GOT3 (cell line): ENCODE results near the gene MYZAP.

ENCODE experiments used
- DNase-seq: peaks from one replicate; lab custom pipeline; 2025; ENCODE audit warnings: mixed read lengths; lab: John Stamatoyannopoulos, UW

Gene MYZAP, protein sequence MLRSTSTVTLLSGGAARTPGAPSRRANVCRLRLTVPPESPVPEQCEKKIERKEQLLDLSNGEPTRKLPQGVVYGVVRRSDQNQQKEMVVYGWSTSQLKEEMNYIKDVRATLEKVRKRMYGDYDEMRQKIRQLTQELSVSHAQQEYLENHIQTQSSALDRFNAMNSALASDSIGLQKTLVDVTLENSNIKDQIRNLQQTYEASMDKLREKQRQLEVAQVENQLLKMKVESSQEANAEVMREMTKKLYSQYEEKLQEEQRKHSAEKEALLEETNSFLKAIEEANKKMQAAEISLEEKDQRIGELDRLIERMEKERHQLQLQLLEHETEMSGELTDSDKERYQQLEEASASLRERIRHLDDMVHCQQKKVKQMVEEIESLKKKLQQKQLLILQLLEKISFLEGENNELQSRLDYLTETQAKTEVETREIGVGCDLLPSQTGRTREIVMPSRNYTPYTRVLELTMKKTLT

DNA sequence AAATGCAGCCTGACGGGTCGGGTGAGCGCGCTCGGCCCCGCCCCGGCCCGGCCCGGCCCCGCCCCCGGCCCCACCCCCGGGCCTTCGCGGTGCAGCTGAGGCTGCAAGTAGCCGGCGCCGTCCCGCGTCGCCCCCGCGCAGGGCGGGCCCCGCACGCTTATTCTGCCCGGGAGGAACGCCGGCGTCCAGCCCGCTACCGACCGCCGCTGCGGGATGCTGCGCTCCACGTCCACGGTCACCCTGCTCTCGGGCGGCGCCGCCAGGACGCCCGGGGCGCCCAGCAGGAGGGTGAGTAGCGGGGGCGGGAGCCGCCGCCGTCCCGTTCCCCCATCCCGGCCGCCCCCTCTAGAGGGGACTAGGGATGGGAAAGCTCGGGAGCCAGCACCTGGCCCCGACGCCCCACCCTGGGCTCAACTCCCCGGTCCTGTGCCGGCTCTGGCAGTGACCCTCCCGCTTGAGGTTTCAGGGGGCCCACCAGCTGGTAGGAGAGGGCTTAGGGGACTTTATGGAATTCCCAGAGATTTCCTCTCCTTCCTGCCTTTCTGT is at the start of gene MYZAP:
TSS of gene MYZAP (plus strand) at position 83 of the 546 bp plus-strand sequence. CDS start at position 214, 131 bp downstream.
- DNase-seq, result no peak

DNA sequence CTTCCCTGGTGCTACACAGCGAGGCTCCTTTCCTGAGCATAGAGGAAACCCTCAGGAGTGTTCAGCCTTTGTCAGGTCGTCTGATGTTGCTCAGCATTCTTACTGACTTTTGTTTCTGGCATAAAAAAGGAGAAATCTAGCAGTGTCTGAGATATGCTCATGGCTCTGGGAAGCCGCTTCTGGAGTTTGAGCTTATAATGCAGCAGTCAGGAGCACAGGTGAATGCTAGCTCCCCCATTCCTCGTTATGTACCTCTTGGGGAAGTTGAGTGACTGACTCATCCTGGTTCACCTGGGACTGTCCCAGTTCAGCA is 49.2 kb upstream of the MYZAP start:
- DNase-seq, result no peak

DNA sequence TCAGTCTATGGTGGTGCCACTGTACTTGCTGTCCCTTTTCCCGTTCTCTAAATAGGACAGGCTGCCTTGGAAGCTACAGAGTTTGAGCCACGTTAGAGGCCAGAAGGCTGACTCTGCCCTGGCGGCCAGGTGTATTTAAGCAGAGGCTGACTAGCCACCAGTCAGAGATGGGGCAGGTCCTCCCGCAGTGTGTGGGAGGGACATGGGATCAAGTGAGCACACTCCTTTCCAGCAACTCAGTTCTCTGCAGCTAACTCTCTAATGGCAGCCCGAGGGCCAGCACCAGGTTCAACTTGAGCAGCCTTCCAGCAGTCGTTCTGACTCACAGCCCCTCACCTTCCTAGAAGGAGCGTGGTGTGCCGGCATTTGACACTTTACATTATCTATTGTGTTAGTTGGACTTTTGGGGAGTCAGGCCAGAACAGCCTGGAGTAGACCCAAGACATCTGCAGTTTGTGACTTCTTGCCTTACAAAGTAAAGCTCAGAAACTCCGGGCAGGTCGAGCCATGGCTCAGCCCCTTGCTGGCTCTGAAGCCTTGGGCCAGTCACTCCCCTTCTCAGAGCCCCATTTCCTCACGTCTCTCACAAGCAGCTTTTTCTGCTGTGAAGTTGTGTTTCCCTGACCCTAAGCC is 46.7 kb upstream of the MYZAP start:
- no peak for DNase-seq

DNA sequence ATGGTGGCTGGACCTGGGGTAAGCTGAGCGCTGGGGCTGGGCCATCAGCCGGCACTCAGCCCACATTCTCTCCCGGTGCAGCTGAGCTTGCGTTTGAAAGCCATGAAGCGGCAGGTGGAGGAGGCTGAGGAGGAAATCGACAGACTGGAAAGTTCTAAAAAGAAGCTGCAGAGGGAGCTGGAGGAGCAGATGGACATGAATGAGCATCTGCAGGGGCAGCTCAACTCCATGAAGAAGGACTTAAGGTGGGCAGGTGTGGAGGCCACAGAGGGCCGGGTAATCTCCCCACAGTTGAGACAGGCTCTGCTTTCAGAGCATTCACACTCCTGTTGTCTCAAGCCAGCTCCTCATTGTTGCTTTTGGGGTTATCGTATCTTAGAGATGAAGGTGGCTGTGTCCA is 45.7 kb upstream of the MYZAP start:
- no peak for DNase-seq

DNA sequence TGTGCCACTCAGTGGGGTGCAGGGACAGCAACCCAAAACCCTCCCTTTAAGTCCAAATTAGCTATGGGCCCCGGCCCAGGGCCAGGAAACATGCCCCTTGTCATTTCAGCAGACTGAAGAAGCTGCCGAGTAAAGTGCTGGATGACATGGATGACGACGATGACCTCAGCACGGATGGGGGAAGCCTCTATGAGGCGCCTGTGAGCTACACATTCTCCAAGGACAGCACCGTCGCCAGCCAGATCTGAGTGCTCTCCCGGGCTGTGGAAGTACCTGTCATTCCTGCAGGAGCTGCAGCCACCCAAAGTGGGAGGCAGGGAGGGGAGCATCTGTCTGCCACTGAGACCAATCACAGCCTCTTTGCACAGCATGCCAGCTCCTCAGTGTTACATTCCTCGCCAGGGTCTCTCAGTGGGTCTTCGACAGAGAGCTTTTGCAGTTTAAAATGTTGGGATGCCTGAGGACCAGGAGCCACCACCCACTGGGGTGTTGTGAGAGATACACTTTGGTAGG is 44.4 kb upstream of the MYZAP start:
- DNase-seq, result no peak

DNA sequence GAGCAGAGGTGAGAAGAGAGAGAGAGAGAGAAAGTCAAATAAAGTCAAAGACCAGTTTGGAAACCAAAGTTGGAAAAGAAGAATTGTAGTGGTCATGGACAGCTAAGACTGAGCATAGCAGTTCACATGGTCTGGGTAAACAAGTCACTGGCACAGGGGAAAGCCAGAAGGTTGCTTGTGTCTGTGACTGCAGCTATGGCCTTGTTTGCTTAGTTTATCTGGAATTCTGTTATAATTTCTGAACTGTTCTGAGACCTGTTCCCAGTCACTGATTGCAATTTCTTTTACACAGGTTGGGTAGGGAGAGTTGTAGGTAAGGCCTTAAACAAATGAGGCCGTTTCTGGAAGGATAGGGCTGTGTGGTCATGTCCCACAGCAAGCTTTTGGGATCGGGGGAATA is 43.4 kb upstream of the MYZAP start:
- DNase-seq, result no peak

DNA sequence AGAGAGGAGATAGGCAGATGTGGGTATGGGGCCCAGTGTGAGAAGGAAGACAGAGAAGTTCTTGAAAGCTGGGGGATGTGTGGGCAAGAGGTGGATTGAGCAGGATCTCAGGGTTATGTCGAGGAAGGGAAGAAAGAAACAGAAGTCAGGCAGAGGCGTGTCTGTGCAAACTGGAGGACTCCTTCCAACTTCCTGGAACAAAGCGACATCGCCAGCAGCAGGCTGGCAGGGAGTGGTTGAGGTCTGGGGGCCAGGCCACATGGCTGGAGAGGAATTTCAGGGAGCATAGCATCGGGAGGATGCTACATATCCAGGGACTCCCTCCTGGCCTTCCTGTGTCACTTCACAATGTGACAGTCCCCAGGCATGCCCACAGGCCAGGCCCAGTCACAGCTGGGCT is 42.9 kb upstream of the MYZAP start:
- DNase-seq, result no peak

DNA sequence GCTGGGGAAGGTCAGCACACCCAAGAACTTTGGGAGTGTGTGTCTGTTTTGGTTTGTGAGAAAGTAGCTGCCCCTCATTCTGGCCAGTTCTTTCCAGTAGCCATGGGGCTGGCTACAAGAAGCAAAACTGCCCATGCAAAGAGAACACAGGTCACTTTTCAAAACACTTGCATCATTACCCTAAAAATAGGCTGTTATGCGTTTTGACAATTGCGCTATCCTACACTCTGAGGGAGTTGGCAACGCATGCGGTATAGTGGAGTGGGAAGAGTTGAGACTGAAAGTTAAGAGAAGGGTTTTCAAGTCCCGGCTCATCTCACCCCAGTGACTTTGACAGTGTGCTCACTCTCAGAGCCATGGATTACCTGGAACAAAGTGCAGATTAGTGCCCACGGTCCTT is 41.8 kb upstream of the MYZAP start:
- DNase-seq, result no peak

DNA sequence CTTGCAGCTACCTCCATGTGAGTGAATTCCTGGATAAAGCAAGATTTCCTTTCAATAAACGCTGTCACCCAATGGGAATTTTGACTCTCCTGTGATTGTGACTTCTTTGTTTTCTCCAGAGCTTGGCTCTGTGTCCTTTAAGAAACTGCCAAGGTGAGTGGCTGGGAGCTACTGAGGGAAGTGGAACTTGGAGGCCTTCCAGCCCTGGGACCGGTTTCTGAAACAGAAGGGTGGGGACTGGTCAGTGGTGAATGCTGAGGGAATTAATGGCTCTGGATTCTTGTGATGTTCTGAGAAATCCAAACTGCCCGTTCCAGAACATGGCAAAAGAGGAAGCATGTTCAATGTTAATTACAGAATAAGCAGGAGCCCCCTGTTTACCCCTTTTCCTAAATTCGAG is 41.1 kb upstream of the MYZAP start:
- DNase-seq, result no peak

DNA sequence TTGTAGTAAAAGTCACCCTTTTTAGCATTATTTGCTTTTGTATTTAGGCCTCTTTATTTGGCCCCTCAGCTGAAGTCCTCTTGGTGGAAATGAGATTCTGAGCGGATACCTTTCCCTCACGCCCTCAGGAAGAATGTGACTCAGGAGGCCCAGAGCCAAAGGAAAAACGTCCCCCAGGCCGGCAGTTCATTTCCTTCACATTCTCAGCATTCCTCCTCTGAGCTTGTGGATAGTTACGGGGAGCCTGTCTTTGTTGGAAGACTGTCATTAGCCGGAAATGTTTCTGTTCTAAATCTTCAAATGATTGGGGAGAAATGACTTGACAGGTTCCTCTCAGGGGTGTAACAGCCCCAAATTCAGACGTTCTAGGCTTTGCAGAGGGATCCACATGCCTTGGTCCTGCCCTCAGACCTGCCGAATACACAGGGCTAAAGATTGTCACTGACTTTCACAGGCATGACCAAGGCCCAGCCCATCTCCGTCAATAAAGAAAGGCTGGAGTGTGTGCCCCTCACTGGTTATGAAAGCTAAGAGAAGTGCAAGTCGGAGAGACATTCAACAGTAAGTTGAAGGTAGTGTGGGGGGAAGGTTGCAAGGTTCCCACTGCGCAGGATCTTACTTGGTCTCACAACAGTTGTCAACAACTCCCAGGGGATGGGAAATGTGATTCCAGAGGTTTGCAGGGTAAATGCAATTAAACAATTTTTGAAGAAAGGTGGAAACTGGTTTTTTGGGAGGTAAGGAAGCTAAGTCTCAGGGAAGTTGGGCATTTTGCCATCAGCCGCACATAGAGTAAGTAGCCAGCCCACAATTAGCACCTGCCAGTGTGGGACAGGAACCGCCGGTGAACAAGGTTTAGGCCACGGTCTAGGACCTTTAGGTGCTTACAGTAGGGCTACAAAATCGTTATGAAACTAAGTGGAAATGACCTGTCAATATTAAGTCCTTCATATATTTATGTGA is 39.7 kb upstream of the MYZAP start:
- no peak for DNase-seq

DNA sequence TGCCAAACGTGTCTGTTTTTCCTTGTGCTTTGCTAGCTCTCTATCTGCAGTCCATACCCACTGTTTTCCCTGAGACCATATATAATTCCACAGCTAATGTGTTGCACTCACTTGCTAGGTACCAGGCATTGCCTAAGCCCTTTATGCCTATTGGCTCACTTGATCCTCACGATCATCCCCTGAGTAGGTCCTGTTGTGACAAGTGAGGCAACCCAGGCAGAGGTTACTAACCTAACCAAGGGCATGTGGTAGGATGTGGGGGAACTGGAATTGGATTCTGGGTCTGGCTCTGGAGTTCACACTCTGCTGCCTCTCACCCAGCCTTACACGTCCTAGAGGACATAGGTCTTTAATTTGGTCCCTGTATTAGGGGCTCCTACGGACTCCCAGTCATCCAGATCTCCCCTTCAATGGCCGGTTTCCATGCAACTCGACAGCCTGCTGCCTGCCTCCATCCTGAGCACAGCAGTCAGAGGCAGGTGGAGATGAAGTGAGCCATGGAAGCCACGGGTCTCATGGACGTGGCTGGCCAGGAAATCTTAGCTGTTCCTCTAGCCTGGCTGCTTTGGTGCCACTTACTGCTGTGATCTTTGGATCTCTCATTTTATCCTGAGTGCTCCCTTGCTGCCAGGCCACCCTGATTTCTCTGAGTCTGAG is 38.9 kb upstream of the MYZAP start:
- no peak for DNase-seq

DNA sequence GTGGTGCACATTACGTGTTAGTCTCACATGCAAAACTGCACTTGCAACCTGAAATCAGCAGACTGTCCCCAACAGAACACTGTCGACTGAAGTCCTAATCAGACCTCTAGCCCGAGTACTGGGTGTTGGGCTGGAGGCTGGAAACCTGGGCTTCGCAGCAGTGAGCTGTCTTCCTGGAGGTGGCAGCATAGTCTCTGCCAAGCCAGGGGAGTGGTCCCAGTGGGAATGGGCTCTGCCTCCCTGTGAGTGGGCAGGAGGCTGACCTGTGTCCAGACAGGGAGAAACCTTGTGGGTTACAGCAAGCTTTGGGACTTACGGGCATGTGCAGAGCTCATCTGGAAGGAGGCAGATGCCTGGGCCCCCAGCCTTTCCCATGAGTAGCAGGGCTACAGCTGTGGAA is 38.2 kb upstream of the MYZAP start:
- no peak for DNase-seq

DNA sequence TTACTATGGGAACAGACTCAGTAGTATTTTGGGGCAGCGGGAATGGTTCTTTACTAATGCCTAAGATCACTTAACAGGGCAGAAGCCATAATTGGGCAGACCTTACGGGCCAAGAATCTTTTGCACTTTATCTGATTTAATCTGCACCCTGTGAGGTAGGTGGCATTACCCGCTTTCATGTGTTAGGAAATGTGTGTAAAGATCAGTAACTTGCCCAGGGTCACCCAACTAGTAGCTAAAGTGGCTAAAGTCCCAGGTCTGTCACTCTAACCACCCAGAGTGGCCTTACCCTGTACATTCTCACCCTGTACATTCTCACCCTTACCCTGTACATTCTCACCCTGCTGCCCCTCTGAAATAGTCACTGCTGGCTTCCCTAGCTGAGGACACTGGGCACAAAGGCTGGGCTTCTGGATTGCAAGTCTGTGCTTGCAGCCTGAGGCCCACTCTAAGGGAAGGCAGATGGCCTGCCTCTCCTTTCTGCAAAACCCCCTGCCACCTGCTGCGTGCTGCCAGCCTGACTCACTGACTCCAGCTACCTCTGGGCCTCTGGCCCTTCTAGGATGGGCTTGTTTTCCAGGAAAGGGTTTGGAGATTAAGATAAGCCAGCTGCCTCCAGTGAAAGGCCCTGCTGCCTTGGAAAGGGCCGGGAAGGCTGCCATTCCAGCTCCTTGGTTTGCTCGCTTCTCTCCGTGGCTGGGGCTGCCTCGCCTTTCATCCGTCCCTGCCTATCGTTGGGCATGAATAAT is 37.5 kb upstream of the MYZAP start:
- no peak for DNase-seq

DNA sequence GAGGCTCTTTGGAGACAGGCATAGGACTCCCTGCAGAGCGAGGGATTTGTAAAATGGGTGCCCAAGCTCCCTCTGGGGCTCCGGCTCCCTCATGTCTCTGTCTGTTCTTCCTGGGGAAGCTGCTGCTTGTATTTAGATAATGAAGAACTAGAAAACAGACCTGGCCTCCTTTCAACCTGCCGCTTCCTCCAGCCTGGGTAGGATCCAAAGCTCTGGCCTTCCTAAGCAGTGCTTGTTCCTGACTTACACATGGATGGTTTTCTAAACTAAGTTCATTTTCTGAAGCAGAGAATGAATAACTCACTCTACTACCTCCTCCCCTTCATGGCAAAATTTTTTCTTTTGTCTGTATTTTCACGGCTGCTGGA is 36.9 kb upstream of the MYZAP start:
- DNase-seq, result no peak

DNA sequence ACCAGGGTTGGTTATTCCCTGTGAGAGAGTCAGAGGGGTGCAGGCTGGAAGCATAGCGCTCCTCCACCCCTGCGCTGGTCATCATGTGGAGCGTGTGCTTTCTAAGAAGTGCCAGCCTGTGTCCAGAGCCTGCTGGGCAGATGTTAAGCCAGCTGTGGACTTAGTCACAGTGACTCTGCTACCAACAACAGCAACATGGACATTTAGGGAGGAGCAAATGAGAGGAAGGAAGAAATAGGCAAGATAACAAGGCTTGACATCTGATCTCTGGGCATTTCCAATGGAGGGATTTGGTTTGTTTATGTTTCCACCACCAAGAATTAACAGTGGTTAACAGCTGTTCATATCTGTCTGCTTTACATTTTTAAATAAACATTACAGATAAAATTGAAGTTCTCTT is 36.4 kb upstream of the MYZAP start:
- no peak for DNase-seq

DNA sequence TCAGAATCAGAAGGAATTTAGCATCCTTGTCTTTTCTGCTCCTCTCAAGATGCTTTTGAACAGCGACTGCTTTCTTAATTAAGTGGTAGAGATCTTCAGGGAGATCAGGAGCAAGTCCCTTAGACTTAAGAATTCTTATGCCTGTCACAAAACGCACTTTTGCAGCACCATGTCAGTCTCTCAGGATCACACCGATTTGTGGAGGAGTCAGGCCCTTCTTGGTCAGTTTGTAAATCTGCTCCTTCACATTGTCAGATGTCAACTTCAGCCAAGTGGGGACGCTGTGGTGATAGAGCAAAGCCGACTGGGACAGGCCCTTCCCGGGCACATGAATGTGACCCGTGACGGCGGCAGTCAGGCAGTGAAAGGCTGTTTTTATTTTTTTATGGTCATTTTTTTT is 35.7 kb upstream of the MYZAP start:
- no peak for DNase-seq

DNA sequence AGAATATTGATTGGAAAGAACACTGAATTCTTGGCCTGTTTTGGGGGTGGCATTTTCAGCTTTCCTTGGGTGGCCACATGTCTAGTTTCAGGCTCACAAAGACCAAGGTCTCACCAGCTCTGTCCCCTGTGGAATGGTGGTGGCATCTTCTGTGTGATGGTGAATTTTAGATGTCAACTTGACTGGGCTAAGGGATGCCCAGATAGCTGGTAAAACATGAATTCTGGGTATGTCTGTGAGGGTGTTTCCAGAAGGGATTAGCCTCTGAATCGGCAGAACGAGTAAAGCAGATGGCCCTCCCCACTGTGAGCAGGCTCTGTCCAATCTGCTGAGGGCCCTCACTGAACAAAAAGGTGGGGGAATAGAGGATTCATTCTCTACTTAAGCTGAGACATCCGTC is 34.4 kb upstream of the MYZAP start:
- no peak for DNase-seq

DNA sequence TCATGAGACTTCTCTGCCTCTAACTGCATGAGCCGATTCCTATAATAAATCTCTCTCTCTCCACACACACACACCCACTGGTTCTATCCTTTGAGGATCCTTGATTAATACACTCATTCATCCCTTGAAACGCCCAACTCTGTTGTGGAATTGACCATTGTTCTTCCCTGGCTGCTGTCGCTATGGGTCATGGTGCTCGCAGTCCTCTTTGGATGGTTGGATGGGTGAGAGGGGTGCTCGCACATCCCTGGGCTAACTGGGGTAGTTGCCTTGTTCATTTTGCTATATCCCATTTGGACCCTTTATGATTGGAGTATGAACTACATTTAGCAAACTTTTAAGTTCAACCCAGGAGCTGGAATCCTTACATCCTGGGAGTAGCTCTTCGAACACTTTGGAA is 33.9 kb upstream of the MYZAP start:
- DNase-seq, result no peak

DNA sequence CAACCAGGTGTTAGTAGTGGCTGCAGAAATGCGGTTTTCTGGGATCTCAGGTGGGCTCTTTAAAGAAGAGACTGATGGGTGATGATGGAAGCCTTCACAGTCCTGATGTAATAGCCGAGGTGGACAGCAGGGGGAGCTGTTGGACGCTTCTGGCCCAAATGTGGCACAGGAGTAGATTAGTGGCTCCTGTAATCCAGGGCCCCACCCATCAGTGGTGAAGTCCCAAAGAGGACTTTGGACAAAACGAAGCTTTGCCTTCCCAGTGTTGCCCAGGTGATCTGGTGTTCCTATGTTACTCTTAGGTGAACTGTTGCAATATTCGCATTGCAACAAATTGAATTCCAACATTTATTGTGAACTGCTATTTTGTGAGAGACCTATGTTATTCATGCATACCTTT is 31.8 kb upstream of the MYZAP start:
- no peak for DNase-seq

DNA sequence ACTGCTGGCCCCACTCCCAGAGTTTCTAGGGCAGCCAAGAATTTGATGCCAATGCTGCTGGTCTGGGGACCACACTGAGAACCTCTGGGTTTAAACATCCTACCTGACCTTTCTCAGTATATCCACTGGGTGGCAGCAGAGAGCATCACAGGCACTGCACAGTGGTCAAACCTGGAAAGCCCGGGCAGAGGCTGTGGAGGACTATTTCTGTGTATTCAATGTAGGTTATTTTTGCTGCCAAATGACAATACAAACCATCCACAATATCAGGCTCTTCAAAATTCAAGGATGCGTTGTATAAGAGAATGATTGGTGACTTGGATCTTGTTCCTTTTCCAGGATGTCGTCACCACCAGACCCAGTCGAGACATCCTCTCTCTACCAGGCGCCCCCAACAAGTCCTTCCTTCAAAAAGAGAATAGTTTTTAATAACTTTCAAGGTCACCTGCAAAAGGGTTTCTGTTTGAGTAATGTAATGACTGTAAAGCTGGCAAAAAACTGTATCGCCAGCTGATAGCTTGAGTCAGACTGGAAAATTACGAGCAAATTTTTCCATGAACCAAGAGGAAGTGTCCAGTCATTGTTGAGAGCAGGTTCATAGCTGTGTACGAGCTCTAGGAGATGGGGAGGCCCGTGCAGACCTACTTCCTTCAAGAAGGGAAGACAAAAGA is 30.5 kb upstream of the MYZAP start:
- no peak for DNase-seq
